ENCODE measurements around the gene TTLL11.

DNA sequence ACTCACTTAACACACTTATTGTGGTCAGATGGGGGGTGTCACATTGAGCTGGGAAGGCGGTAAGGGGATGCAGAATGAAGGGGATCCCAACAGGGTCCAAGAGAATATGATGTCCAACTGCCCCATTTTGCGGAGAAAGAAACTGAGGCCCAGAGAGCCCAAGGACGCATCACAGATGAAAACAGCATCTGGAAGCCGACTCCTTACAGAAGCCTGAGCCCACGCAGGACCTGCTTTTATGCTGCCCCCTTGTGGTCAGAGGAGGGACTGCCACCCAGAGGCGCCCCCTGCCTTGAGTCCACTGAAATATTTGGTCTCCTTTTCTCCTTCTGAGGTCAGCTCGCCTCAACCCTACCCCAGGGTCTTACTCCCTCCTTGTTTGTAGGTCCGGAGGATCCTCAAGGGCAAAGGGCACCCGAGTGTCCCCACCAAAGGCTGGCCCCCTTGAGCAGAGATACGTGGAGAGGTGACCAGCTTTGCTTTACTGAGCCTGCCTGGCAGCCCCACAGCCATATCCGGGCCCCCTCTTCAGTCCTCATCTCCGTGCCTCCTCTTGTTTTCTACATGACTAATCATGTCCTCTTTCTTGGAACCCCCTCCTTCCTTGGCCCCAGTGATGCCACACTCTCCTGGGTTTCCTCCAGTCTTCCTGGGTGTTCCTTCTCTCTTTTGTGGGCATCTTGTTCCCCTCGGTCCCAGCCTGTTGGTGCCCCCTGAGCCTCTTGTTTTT is 30.0 kb upstream of the TTLL11 start:
- TF ChIP-seq, protein P1, sequence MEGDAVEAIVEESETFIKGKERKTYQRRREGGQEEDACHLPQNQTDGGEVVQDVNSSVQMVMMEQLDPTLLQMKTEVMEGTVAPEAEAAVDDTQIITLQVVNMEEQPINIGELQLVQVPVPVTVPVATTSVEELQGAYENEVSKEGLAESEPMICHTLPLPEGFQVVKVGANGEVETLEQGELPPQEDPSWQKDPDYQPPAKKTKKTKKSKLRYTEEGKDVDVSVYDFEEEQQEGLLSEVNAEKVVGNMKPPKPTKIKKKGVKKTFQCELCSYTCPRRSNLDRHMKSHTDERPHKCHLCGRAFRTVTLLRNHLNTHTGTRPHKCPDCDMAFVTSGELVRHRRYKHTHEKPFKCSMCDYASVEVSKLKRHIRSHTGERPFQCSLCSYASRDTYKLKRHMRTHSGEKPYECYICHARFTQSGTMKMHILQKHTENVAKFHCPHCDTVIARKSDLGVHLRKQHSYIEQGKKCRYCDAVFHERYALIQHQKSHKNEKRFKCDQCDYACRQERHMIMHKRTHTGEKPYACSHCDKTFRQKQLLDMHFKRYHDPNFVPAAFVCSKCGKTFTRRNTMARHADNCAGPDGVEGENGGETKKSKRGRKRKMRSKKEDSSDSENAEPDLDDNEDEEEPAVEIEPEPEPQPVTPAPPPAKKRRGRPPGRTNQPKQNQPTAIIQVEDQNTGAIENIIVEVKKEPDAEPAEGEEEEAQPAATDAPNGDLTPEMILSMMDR (IDR thresholded peaks at IDR 0.05 in 4 of 5, conservative IDR thresholded peaks at IDR 0.05 in 1 of 5), result peak; percentile 91 to 98 (median 94)
- TF ChIP-seq POLR2A (IDR thresholded peaks at IDR 0.05), result no peak
